ENCODE measurements around the gene TMEM150B.

- TF ChIP-seq CTCF (conservative IDR thresholded peaks at IDR 0.05; ENCODE audit: low read depth in 2 of 2) (no peak), NANOG (IDR thresholded peaks at IDR 0.05; ENCODE audit: borderline replicate concordance) (no peak), POLR2AphosphoS5 (IDR thresholded peaks at IDR 0.05; ENCODE audit: low read depth) (no peak), EZH2 (IDR thresholded peaks at IDR 0.05; ENCODE audit: low read depth, unreplicated experiment) (no peak), CREB1 (CRISPR knock-in tag; IDR thresholded peaks at IDR 0.05; ENCODE audit: low read depth) (no peak), EZH2phosphoT487 (IDR thresholded peaks at IDR 0.05; ENCODE audit: unreplicated experiment) (no peak), JUNB (IDR thresholded peaks at IDR 0.05; ENCODE audit: unreplicated experiment) (no peak)
- TF ChIP-seq, protein P1, sequence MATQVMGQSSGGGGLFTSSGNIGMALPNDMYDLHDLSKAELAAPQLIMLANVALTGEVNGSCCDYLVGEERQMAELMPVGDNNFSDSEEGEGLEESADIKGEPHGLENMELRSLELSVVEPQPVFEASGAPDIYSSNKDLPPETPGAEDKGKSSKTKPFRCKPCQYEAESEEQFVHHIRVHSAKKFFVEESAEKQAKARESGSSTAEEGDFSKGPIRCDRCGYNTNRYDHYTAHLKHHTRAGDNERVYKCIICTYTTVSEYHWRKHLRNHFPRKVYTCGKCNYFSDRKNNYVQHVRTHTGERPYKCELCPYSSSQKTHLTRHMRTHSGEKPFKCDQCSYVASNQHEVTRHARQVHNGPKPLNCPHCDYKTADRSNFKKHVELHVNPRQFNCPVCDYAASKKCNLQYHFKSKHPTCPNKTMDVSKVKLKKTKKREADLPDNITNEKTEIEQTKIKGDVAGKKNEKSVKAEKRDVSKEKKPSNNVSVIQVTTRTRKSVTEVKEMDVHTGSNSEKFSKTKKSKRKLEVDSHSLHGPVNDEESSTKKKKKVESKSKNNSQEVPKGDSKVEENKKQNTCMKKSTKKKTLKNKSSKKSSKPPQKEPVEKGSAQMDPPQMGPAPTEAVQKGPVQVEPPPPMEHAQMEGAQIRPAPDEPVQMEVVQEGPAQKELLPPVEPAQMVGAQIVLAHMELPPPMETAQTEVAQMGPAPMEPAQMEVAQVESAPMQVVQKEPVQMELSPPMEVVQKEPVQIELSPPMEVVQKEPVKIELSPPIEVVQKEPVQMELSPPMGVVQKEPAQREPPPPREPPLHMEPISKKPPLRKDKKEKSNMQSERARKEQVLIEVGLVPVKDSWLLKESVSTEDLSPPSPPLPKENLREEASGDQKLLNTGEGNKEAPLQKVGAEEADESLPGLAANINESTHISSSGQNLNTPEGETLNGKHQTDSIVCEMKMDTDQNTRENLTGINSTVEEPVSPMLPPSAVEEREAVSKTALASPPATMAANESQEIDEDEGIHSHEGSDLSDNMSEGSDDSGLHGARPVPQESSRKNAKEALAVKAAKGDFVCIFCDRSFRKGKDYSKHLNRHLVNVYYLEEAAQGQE (IDR thresholded peaks at IDR 0.05; ENCODE audit: unreplicated experiment) = no peak
Observed at GRCh38 chr19:55266840-55267239, 58.3 kb downstream of the TMEM150B start.

Data from GM23338 (cell line).